ENCODE measurements around the gene MAP3K14.

- TF ChIP-seq EP300 (IDR thresholded peaks at IDR 0.05; ENCODE audit: borderline replicate concordance in 1 of 2, low read depth in 1 of 2, low read length in 1 of 2) (no peak), NFIC (IDR thresholded peaks at IDR 0.05; ENCODE audit: borderline replicate concordance) (no peak), CTCF (IDR thresholded peaks at IDR 0.05) (no peak), USF1 (IDR thresholded peaks at IDR 0.05; ENCODE audit: borderline replicate concordance, low read depth) (no peak), YY1 (IDR thresholded peaks at IDR 0.05; ENCODE audit: low read depth) (no peak), EZH2phosphoT487 (IDR thresholded peaks at IDR 0.05; ENCODE audit: borderline replicate concordance, low read depth) (no peak), RFX5 (IDR thresholded peaks at IDR 0.05; ENCODE audit: low read length) (no peak), SIN3A (IDR thresholded peaks at IDR 0.05; ENCODE audit: borderline replicate concordance, low read depth, low read length) (no peak), JUND (IDR thresholded peaks at IDR 0.05) (no peak), REST (IDR thresholded peaks at IDR 0.05; ENCODE audit: low read depth, low read length) (no peak), CHD2 (IDR thresholded peaks at IDR 0.05; ENCODE audit: low read length, partially characterized antibody) (no peak), FOXJ3 (CRISPR knock-in tag; IDR thresholded peaks at IDR 0.05) (no peak), RAD21 (IDR thresholded peaks at IDR 0.05; ENCODE audit: low read length) (no peak), MAX (IDR thresholded peaks at IDR 0.05; ENCODE audit: low read depth) (no peak)
These were observed 90.8 kb downstream of the MAP3K14 start for GRCh38 chr17:45225964-45226530.

Data from SK-N-SH (cell line).